Prostate gland (tissue), 2 donors: ENCODE data around the gene SETD3.

Experiments
- POLR2A ChIP-seq: fragments of 450-650 bp; IDR thresholded peaks from one replicate; pipeline ENCODE4 v1.6.1; 2016; ENCODE audit warnings: antibody characterized with exemption, mild to moderate bottlenecking
- POLR2AphosphoS5 ChIP-seq: sonication (generic); formaldehyde crosslinking; IDR thresholded peaks from one replicate; pipeline ENCODE4 v1.6.1; 2017; ENCODE audit warnings: antibody characterized with exemption
- TF ChIP-seq, protein P1 (sequence below), 4 experiments: fragments of 200-600 bp in 2 of 4; fragments of 450-650 bp in 2 of 4; sonication (generic) in 2 of 4; IDR thresholded peaks; 1 replicate in 3 of 4; 2 replicates in 1 of 4; pipeline ENCODE4 v1.5.1; 2016 to 2019; ENCODE audit warnings: antibody characterized with exemption in 4 of 4, mild to moderate bottlenecking in 2 of 4, moderate library complexity in 2 of 4

DNA sequence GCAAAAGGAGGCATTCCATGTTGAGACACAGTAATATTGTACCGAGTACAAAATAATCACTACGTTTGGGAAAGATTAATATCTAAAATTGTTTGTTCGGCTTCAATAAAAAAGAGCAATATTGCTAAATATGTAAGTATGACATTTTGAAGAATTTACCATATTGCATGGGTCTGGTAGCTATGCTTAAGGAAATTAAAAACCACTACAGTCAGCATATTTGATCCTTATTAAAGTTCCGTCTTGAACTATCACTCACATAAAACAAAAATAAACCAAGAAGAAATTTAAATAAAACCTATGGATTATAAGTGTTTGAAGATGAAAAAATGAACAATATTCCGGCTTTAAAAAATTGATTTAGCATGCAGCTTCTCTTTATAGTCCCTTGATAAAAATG lies 63.8 kb downstream of the SETD3 start:
- TF ChIP-seq, protein P1, sequence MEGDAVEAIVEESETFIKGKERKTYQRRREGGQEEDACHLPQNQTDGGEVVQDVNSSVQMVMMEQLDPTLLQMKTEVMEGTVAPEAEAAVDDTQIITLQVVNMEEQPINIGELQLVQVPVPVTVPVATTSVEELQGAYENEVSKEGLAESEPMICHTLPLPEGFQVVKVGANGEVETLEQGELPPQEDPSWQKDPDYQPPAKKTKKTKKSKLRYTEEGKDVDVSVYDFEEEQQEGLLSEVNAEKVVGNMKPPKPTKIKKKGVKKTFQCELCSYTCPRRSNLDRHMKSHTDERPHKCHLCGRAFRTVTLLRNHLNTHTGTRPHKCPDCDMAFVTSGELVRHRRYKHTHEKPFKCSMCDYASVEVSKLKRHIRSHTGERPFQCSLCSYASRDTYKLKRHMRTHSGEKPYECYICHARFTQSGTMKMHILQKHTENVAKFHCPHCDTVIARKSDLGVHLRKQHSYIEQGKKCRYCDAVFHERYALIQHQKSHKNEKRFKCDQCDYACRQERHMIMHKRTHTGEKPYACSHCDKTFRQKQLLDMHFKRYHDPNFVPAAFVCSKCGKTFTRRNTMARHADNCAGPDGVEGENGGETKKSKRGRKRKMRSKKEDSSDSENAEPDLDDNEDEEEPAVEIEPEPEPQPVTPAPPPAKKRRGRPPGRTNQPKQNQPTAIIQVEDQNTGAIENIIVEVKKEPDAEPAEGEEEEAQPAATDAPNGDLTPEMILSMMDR (IDR thresholded peaks at IDR 0.05): no peak
- TF ChIP-seq POLR2AphosphoS5 (no peak), POLR2A (no peak)
